Endothelial cell of umbilical vein (primary cell): Measurements from ENCODE around the gene CIB4. TPM values are rescaled to one million over a fixed set of nuclear protein-coding genes. Genes with fewer than 3 reads are reported as not detected.

Experiments used
- BruUV-seq: library from RNA; stranded (reverse); fragments of 400-500 nt; replicated peaks from 2 replicates; lab custom pipeline; 2021; lab: Mats Ljungman, UMichigan
- CTCF ChIA-PET: fragments of 300-600, 350-600 bp; sonication (Branson Sonifier 250); formaldehyde crosslinking; loops from one replicate; lab custom pipeline; 2021; ENCODE audit warnings: antibody characterized with exemption, inconsistent platforms; lab: Charles Lee
- POLR2A ChIA-PET: fragments of 300-600, 350-600 bp; sonication (Branson Sonifier 250); formaldehyde crosslinking; loops from one replicate; lab custom pipeline; 2021; ENCODE audit warnings: antibody characterized with exemption, inconsistent platforms; lab: Charles Lee
- DNase-seq: peaks from one replicate; pipeline ENCODE4 v3.0.0-alpha.2; 2011; ENCODE audit warnings: low read depth, low spot score
- FAIRE-seq: peaks from 2 replicates; lab custom pipeline; 2011; peaks lifted over from hg19 to GRCh38; lab: Jason Lieb, UNC
- H2AFZ ChIP-seq: 2 replicates; pipeline ENCODE4 v1.6.0; 2012; ENCODE audit warnings: low read depth, low read length, control low read depth, inconsistent platforms
- H3K27ac ChIP-seq: 2 replicates; pipeline ENCODE4 v1.5.1; 2011; ENCODE audit warnings: low read depth, mild to moderate bottlenecking, control low read depth, low read length, moderate library complexity; ENCODE audit not compliant: insufficient read depth
- H3K27me3 ChIP-seq, 2 experiments: 2 replicates each; pipeline versions ENCODE4 v1.6.0 to v1.6.1; 2011; ENCODE audit warnings: low read length in 2 of 2, mixed read lengths in 1 of 2; ENCODE audit not compliant: control insufficient read depth in 2 of 2, insufficient read depth in 2 of 2
- H3K36me3 ChIP-seq, 2 experiments: 2 replicates in 1 of 2; 3 replicates in 1 of 2; pipeline ENCODE4 v1.5.1; 2011; ENCODE audit warnings: low read length in 2 of 2, mild to moderate bottlenecking in 1 of 2, moderate library complexity in 1 of 2; ENCODE audit not compliant: control insufficient read depth in 2 of 2, insufficient read depth in 2 of 2; ENCODE audit errors: extremely low read depth in 1 of 2
- H3K4me1 ChIP-seq: 3 replicates; pipeline ENCODE4 v1.5.1; 2011; ENCODE audit warnings: mild to moderate bottlenecking, low read length; ENCODE audit not compliant: control insufficient read depth, insufficient read depth; ENCODE audit errors: extremely low read depth
- H3K4me2 ChIP-seq: 2 replicates; pipeline ENCODE4 v1.6.1; 2011; ENCODE audit warnings: low read length, control low read depth, mixed read lengths; ENCODE audit not compliant: insufficient read depth
- H3K4me3 ChIP-seq, 3 experiments: fragments of 200-600 bp in 1 of 3; sonication (generic), shearing (Covaris generic) in 1 of 3; replicated peaks in 1 of 3; 2 replicates each; pipeline ENCODE4 v1.5.1; 2011 to 2016; ENCODE audit warnings: control low read depth in 3 of 3, low read length in 3 of 3, mild to moderate bottlenecking in 2 of 3, inconsistent platforms in 1 of 3, low read depth in 1 of 3, moderate library complexity in 1 of 3; ENCODE audit not compliant: insufficient read depth in 1 of 3
- H3K79me2 ChIP-seq: 2 replicates; pipeline ENCODE4 v1.6.0; 2012; ENCODE audit warnings: low read length, inconsistent platforms; ENCODE audit not compliant: control insufficient read depth, insufficient read depth
- H3K9ac ChIP-seq: replicated peaks from 2 replicates; pipeline ENCODE3; 2011; ENCODE audit warnings: low read length, control low read depth; ENCODE audit not compliant: insufficient read depth; ENCODE audit errors: extremely low read depth
- H3K9me1 ChIP-seq: replicated peaks from 3 replicates; pipeline ENCODE4 v1.6.0; 2011; ENCODE audit warnings: mild to moderate bottlenecking, low read length; ENCODE audit not compliant: control insufficient read depth, insufficient read depth; ENCODE audit errors: extremely low read depth
- H3K9me3 ChIP-seq: replicated peaks from 2 replicates; pipeline ENCODE4 v1.5.1; 2012; ENCODE audit warnings: low read length, inconsistent platforms; ENCODE audit not compliant: control insufficient read depth, insufficient read depth
- H4K20me1 ChIP-seq: replicated peaks from 2 replicates; pipeline ENCODE3; 2011; ENCODE audit warnings: mild to moderate bottlenecking, low read length; ENCODE audit not compliant: control insufficient read depth, insufficient read depth; ENCODE audit errors: extremely low read depth
- EZH2 ChIP-seq: IDR thresholded peaks from 2 replicates; pipeline ENCODE4 v1.6.1; 2012; ENCODE audit warnings: borderline replicate concordance, low read depth, mild to moderate bottlenecking, moderate library complexity, low read length, inconsistent platforms; ENCODE audit not compliant: severe bottlenecking
- FOS ChIP-seq: IDR thresholded peaks from 2 replicates; pipeline ENCODE4 v1.6.1; 2011; ENCODE audit warnings: mild to moderate bottlenecking, low read length, moderate library complexity, borderline replicate concordance; ENCODE audit not compliant: insufficient read depth
- GATA2 ChIP-seq: IDR thresholded peaks from 2 replicates; pipeline ENCODE4 v1.7.0; 2011; ENCODE audit warnings: low read depth, mild to moderate bottlenecking, moderate library complexity, mixed read lengths, low read length; ENCODE audit not compliant: insufficient read length, insufficient read depth
- JUN ChIP-seq: IDR thresholded peaks from 2 replicates; pipeline ENCODE4 v1.6.1; 2011; ENCODE audit warnings: borderline replicate concordance, low read depth; ENCODE audit not compliant: insufficient read length, insufficient read depth
- MYC ChIP-seq: IDR thresholded peaks from one replicate; pipeline ENCODE4 v1.6.1; 2011; ENCODE audit warnings: mild to moderate bottlenecking, low read depth, low read length
- POLR2A ChIP-seq: IDR thresholded peaks from 2 replicates; pipeline ENCODE4 v1.6.1; 2012; ENCODE audit warnings: low read depth, mild to moderate bottlenecking, control low read depth, low read length
- POLR2AphosphoS5 ChIP-seq: IDR thresholded peaks from 2 replicates; pipeline ENCODE4 v1.6.1; 2012; ENCODE audit warnings: low read depth, mild to moderate bottlenecking, control low read depth, low read length, moderate library complexity; ENCODE audit not compliant: insufficient read depth
- dilution Hi-C: fragments of 300-500 bp; cut with MboI; formaldehyde crosslinking; loops from one replicate; pipeline ENCODE4 v1.15.0; 2019; ENCODE audit warnings: low sequenced_read_pairs; ENCODE audit not compliant: extremely low pct_ligation_motif_present
- intact Hi-C: fragments of 100-400 bp; cut with micrococcal nuclease; formaldehyde crosslinking; loops from one replicate; pipeline ENCODE4 v1.10.0; 2022
- polyA plus RNA-seq, 4 experiments: library from polyadenylated mRNA; depleted of rRNA in 3 of 4; stranded (reverse) in 3 of 4; unstranded in 1 of 4; fragments of >200 nt; gene quantifications; 2 replicates each; pipeline versions ENCODE4 v1.2.1 to v1.2.3, GENCODE V29; 2011 to 2012; ENCODE audit warnings: missing spikeins in 1 of 4
- total RNA-seq: library from RNA; stranded (reverse); gene quantifications from 2 replicates; pipeline ENCODE4 v1.2.3, GENCODE V29; 2021
- TF ChIP-seq, protein P1 (sequence below): IDR thresholded peaks from 2 replicates; pipeline ENCODE4 v1.6.1; 2011; ENCODE audit not compliant: insufficient read depth, insufficient read length
- TF ChIP-seq, protein P2 (sequence below), 2 donors: IDR thresholded peaks; 1 replicate in 1 of 2; 2 replicates in 1 of 2; pipeline ENCODE4 v1.5.1; 2011; ENCODE audit warnings: low read length in 2 of 2, mild to moderate bottlenecking in 2 of 2, moderate library complexity in 2 of 2, control low read depth in 1 of 2, inconsistent platforms in 1 of 2, low read depth in 1 of 2; ENCODE audit not compliant: insufficient read depth in 1 of 2; ENCODE audit errors: extremely low read depth in 1 of 2

CIB4 gene
- total and polyA plus RNA-seq, 2 donors (not counting 3 experiments of a cell fraction or from before 2014, with no cell fraction given), result not detected

- Histone ChIP-seq H3K4me1 (no peaks in the 10 kb centered on the region), H3K27ac (no peak overlapping the region), H3K9me1 (no peaks in the 10 kb centered on the region), H4K20me1 (no peaks in the 10 kb centered on the region), H3K79me2 (no peaks in the 10 kb centered on the region), H3K36me3 (no peaks in the 10 kb centered on the region), H3K9ac (no peak overlapping the region), H3K27me3 (no peaks in the 10 kb centered on the region), H3K4me3 (no peak overlapping the region), H3K4me2 (no peak overlapping the region), H3K9me3 (no peaks in the 10 kb centered on the region), H2AFZ (no peak overlapping the region)
- intact Hi-C loops, result no loop called here
- TF ChIP-seq MYC (no peak), FOS (no peak), JUN (no peak), POLR2AphosphoS5 (no peak), EZH2 (no peak), GATA2 (no peak), POLR2A (no peak)
- TF ChIP-seq, protein P1, sequence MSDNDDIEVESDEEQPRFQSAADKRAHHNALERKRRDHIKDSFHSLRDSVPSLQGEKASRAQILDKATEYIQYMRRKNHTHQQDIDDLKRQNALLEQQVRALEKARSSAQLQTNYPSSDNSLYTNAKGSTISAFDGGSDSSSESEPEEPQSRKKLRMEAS, result no peak
- TF ChIP-seq, protein P2, sequence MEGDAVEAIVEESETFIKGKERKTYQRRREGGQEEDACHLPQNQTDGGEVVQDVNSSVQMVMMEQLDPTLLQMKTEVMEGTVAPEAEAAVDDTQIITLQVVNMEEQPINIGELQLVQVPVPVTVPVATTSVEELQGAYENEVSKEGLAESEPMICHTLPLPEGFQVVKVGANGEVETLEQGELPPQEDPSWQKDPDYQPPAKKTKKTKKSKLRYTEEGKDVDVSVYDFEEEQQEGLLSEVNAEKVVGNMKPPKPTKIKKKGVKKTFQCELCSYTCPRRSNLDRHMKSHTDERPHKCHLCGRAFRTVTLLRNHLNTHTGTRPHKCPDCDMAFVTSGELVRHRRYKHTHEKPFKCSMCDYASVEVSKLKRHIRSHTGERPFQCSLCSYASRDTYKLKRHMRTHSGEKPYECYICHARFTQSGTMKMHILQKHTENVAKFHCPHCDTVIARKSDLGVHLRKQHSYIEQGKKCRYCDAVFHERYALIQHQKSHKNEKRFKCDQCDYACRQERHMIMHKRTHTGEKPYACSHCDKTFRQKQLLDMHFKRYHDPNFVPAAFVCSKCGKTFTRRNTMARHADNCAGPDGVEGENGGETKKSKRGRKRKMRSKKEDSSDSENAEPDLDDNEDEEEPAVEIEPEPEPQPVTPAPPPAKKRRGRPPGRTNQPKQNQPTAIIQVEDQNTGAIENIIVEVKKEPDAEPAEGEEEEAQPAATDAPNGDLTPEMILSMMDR (IDR thresholded peaks at IDR 0.05; ENCODE audit: extremely low read depth in 1 of 2, insufficient read depth in 1 of 2, low read depth in 1 of 2, low read length in 2 of 2), result no peak
- dilution Hi-C loops, result no loop called here
- ChIA-PET POLR2A (no interaction called here), CTCF (no interaction called here)
- FAIRE-seq (no peak), DNase-seq (no peak)
- BruUV-seq, result no TSS peak
These were observed 11.9 kb downstream of the CIB4 start for GRCh38 chr2:26629346-26629630.
